Measurements from ENCODE around the gene FBXW4.
A peak's percentile ranks its signal among the peaks of the same experiment; 100 is the strongest.
"Not testable (repeated sequence)": the region's sequence is repeated elsewhere in the genome, so short reads cannot be mapped to it uniquely, and the experiment has no call there.

Gene FBXW4

GRCh38 chr10:101656890-101657289 is 38.1 kb downstream of the FBXW4 start:
- DNase-seq = no peak
- Mint-ChIP-seq H3K27me3 (no peaks in the 10 kb centered on the region), H3K36me3 (peaks cover 29% of the 10 kb centered on the region), H3K4me3 (no peak overlapping the region), H3K9me3 (no peaks in the 10 kb centered on the region), H3K4me1 (no peaks in the 10 kb centered on the region), H3K27ac (no peak overlapping the region)
- CTCF ChIA-PET = interaction anchor here (0.9 to 1.3 kb wide), 2 partner anchors 9 to 13 kb away, joined by 3 read pairs; no protein-coding TSS in a partner anchor

- Mint-ChIP-seq H3K9me3 (no peaks in the 10 kb centered on the region), H3K27ac (no peak overlapping the region), H3K36me3 (peaks cover 23% of the 10 kb centered on the region), H3K4me1 (no peaks in the 10 kb centered on the region), H3K27me3 (no peaks in the 10 kb centered on the region), H3K4me3 (no peak overlapping the region)
- no peak for DNase-seq
- CTCF ChIA-PET = no interaction called here
Observed at GRCh38 chr10:101655570-101655969, 39.4 kb downstream of the FBXW4 start.

DNA sequence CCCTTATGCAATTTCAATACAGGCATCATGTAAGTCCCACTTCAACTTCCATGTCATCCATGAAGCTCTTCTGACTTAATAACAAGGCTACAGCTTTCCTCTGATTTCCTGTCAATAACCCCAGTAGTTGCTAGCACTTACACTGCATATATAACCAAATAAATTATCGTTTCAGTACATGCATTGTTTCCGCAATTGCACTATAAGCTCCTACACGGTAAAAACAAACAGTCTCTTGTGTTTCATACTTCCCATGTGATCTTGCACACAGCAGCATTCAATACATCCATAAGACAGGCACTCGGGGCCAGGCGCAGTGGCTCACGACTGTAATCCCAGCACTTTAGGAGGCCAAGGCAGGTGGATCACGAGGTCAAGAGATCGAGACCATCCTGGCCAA is 41.4 kb downstream of the FBXW4 start:
- CTCF ChIA-PET = no interaction called here
- Mint-ChIP-seq H3K4me3 (no peak overlapping the region), H3K36me3 (peaks cover 26% of the 10 kb centered on the region), H3K4me1 (no peaks in the 10 kb centered on the region), H3K27me3 (no peaks in the 10 kb centered on the region), H3K27ac (no peak overlapping the region), H3K9me3 (no peaks in the 10 kb centered on the region)
- DNase-seq = no peak

DNA sequence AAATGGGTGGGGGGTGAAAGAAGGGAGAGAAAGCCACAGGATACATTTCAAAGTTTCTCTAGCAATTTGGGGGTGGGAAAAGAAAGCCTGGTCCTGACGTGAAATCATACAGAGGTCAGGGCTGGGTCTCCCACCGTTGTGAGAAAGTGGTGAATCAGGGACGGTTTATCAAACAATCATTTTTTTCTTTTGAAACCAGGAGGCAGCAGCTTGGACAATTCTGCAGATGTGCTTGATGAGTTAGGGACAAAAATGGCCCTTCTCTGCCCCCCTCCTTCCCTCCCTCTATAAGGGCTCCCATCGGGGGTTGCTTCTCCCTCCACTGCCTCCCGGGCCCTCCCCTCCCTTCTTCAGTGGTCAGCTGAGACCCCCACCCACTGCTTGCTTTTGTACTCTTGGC is 43.6 kb downstream of the FBXW4 start:
- no peak for DNase-seq
- H3K36me3 Mint-ChIP-seq = peaks cover 20% of the 10 kb centered on the region
- H3K4me1 Mint-ChIP-seq = no peaks in the 10 kb centered on the region
- no peaks in the 10 kb centered on the region for H3K27me3 Mint-ChIP-seq
- H3K4me3 Mint-ChIP-seq = no peak overlapping the region
- no peak overlapping the region for H3K27ac Mint-ChIP-seq
- CTCF ChIA-PET = no interaction called here
- H3K9me3 Mint-ChIP-seq = no peaks in the 10 kb centered on the region

- Mint-ChIP-seq H3K4me1 (no peaks in the 10 kb centered on the region), H3K27me3 (no peaks in the 10 kb centered on the region), H3K36me3 (peaks cover 19% of the 10 kb centered on the region), H3K4me3 (no peak overlapping the region), H3K9me3 (no peaks in the 10 kb centered on the region), H3K27ac (no peak overlapping the region)
- CTCF ChIA-PET = no interaction called here
- DNase-seq = no peak
Observed at GRCh38 chr10:101650863-101651262, 44.1 kb downstream of the FBXW4 start.

GRCh38 chr10:101649525-101650085 is 45.4 kb downstream of the FBXW4 start:
- DNase-seq = no peak
- no peaks in the 10 kb centered on the region for H3K4me1 Mint-ChIP-seq
- CTCF ChIA-PET = no interaction called here
- H3K9me3 Mint-ChIP-seq = no peaks in the 10 kb centered on the region
- no peaks in the 10 kb centered on the region for H3K27me3 Mint-ChIP-seq
- no peak overlapping the region for H3K27ac Mint-ChIP-seq
- H3K36me3 Mint-ChIP-seq = peaks cover 17% of the 10 kb centered on the region
- H3K4me3 Mint-ChIP-seq = no peak overlapping the region

- peaks cover 21% of the 10 kb centered on the region for H3K36me3 Mint-ChIP-seq
- no peaks in the 10 kb centered on the region for H3K4me1 Mint-ChIP-seq
- CTCF ChIA-PET = no interaction called here
- DNase-seq = no peak
- H3K27ac Mint-ChIP-seq = peak overlapping the region; percentile 58
- H3K27me3 Mint-ChIP-seq = no peaks in the 10 kb centered on the region
- H3K4me3 Mint-ChIP-seq = no peak overlapping the region
- no peaks in the 10 kb centered on the region for H3K9me3 Mint-ChIP-seq
Observed at GRCh38 chr10:101647255-101647654, 47.7 kb downstream of the FBXW4 start.

DNA sequence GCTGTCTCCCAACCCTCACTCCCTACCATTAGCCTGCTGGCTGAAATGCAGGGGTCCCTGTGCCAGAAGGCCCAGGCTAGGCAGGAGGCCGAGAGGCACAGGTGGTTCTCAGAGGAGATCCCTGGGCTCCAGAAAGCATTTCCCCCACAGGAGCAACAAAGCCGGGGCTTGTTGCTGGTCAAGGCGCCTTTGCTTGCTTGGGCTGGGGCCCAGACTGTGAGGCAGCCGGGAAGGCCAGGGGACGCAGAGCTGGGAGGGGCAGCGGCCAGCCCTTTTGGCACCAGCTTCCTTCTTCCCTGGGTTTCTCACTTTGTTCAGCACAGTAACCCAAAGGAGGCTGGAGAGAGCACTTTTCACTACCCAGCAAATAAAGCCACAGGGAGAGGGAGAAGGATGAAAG is 48.6 kb downstream of the FBXW4 start:
- H3K27ac Mint-ChIP-seq = no peak overlapping the region
- no peak for DNase-seq
- no peaks in the 10 kb centered on the region for H3K9me3 Mint-ChIP-seq
- H3K4me1 Mint-ChIP-seq = no peaks in the 10 kb centered on the region
- H3K27me3 Mint-ChIP-seq = no peaks in the 10 kb centered on the region
- H3K4me3 Mint-ChIP-seq = no peak overlapping the region
- CTCF ChIA-PET = no interaction called here
- peaks cover 22% of the 10 kb centered on the region for H3K36me3 Mint-ChIP-seq

DNA sequence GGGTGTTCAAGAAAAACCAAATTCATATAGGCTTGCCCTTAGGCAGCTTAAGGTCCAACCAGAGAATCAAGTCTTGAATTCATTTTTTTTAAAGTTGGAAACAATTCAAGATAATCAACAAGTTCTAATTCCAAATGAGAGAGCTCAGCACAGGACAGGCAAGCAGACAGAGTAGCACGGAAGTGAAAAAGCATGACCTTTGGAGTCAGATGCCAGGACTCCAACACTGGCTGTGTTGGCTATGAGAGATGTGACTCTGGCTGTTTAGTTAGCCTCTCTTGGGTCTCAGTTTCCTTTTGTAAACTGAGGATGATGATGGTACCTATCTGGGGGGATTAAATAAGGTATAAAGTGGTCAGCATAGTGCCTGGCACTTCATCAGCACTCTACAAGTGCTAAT is 49.3 kb downstream of the FBXW4 start:
- no peaks in the 10 kb centered on the region for H3K4me1 Mint-ChIP-seq
- H3K27ac Mint-ChIP-seq = no peak overlapping the region
- DNase-seq = no peak
- CTCF ChIA-PET = no interaction called here
- H3K27me3 Mint-ChIP-seq = no peaks in the 10 kb centered on the region
- peaks cover 23% of the 10 kb centered on the region for H3K36me3 Mint-ChIP-seq
- no peaks in the 10 kb centered on the region for H3K9me3 Mint-ChIP-seq
- H3K4me3 Mint-ChIP-seq = no peak overlapping the region

GRCh38 chr10:101644002-101644401 is 51.0 kb downstream of the FBXW4 start:
- peaks cover 28% of the 10 kb centered on the region for H3K36me3 Mint-ChIP-seq
- no peaks in the 10 kb centered on the region for H3K27me3 Mint-ChIP-seq
- no peak overlapping the region for H3K4me3 Mint-ChIP-seq
- no peak for DNase-seq
- H3K4me1 Mint-ChIP-seq = no peaks in the 10 kb centered on the region
- CTCF ChIA-PET = interaction anchor here (0.6 to 0.7 kb wide), 2 partner anchors 13 to 486 kb away, joined by 3 read pairs; no protein-coding TSS in a partner anchor
- H3K27ac Mint-ChIP-seq = no peak overlapping the region
- H3K9me3 Mint-ChIP-seq = no peaks in the 10 kb centered on the region

- no peak overlapping the region for H3K4me3 Mint-ChIP-seq
- CTCF ChIA-PET = no interaction called here
- H3K9me3 Mint-ChIP-seq = no peaks in the 10 kb centered on the region
- peaks cover 26% of the 10 kb centered on the region for H3K36me3 Mint-ChIP-seq
- H3K27ac Mint-ChIP-seq = no peak overlapping the region
- H3K4me1 Mint-ChIP-seq = no peaks in the 10 kb centered on the region
- no peak for DNase-seq
- no peaks in the 10 kb centered on the region for H3K27me3 Mint-ChIP-seq
Observed at GRCh38 chr10:101643546-101643945, 51.4 kb downstream of the FBXW4 start.

GRCh38 chr10:101639141-101639900 is 55.6 kb downstream of the FBXW4 start:
- peaks cover 29% of the 10 kb centered on the region for H3K36me3 Mint-ChIP-seq
- CTCF ChIA-PET = interaction anchor here (1.3 kb wide), 1 partner anchor 31 kb away, joined by 3 read pairs; no protein-coding TSS in a partner anchor
- no peak for DNase-seq
- H3K27me3 Mint-ChIP-seq = no peaks in the 10 kb centered on the region
- no peak overlapping the region for H3K4me3 Mint-ChIP-seq
- no peaks in the 10 kb centered on the region for H3K4me1 Mint-ChIP-seq
- H3K9me3 Mint-ChIP-seq = no peaks in the 10 kb centered on the region
- H3K27ac Mint-ChIP-seq = no peak overlapping the region

- H3K36me3 Mint-ChIP-seq = peaks cover 21% of the 10 kb centered on the region
- H3K4me3 Mint-ChIP-seq, H3K9me3 Mint-ChIP-seq, H3K27ac Mint-ChIP-seq, CTCF ChIA-PET, H3K27me3 Mint-ChIP-seq, DNase-seq, H3K4me1 Mint-ChIP-seq: not testable (repeated sequence)
Observed at GRCh38 chr10:101633510-101633909, 61.5 kb downstream of the FBXW4 start.

DNA sequence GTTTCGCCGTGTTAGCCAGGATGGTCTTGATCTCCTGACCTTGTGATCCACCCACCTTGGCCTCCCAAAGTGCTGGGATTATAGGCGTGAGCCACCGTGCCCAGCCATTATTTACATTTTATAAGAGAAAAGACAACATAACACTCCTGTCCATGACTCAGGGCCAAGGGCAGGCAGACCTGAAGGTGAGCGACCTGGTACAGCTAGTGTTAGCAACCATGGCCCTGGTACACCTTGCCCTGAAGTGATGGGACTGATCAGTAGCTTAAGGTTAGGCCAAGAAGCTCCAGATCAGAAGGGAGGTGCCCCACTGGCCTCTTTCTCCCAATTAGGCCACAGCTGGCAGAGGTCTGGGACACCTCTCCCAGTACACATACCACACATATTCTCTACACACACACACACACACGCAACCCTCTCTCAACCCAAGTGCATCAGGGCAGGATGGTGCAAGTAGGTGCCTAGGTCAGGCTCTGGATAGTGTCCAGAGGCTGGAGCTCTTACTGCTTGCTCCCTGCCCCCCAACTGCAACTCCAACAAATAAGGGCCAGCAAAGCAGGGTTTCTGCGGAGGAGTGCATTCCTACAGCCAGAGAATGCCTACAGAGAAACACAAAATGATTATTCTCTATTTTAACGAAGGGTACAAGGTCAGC is 63.0 kb downstream of the FBXW4 start:
- no peak for DNase-seq
- H3K4me3 Mint-ChIP-seq = no peak overlapping the region
- H3K27me3 Mint-ChIP-seq = no peaks in the 10 kb centered on the region
- no peaks in the 10 kb centered on the region for H3K4me1 Mint-ChIP-seq
- CTCF ChIA-PET = no interaction called here
- no peak overlapping the region for H3K27ac Mint-ChIP-seq
- H3K36me3 Mint-ChIP-seq = peaks cover 15% of the 10 kb centered on the region
- H3K9me3 Mint-ChIP-seq = no peaks in the 10 kb centered on the region

GRCh38 chr10:101630633-101630920 is 64.4 kb downstream of the FBXW4 start:
- Mint-ChIP-seq H3K4me3 (no peak overlapping the region), H3K36me3 (peaks cover 11% of the 10 kb centered on the region), H3K27me3 (no peaks in the 10 kb centered on the region), H3K9me3 (no peaks in the 10 kb centered on the region), H3K27ac (no peak overlapping the region), H3K4me1 (no peaks in the 10 kb centered on the region)
- DNase-seq = no peak
- CTCF ChIA-PET = no interaction called here
